Measurements from ENCODE around the gene SIVA1.

DNA sequence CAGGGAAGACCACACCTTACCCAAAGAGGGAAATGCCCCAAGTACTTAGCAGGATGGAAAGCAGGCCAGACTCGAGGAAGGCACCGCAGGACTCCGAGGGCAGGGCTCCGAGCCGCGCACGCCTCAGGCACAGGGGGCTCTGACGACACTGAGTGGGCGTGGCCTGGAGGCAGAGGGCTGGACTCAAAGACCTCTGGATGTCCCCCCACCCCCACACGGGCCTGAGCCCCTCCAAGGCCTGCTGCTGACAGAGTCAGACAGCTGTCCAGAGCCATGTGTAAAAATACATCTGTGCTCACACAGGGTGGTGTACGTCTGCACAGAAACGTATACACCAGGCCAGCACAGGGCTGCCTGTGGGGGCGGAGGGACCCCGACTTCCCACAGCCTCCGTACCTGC, 41.2 kb downstream of the SIVA1 start:
- TF ChIP-seq POLR2AphosphoS5 (IDR thresholded peaks at IDR 0.05) (no peak), CTCF (IDR thresholded peaks at IDR 0.05) (no peak), EP300 (IDR thresholded peaks at IDR 0.05; ENCODE audit: low read depth) (no peak)

Measured in transverse colon (tissue), 4 donors.